Stimulated activated CD8-positive, alpha-beta memory T cell treated with anti-CD3 and anti-CD28 coated beads, Interleukin-2, amount 100 ng/mL, for 1 hour (primary cell): ENCODE measurements around the gene SCIN.
"Not testable (repeated sequence)": the region's sequence is repeated elsewhere in the genome, so short reads cannot be mapped to it uniquely, and the experiment has no call there.

Experiments used
- DNase-seq, 2 donors: peaks; one replicate each; pipeline ENCODE4 v3.0.0-alpha.2; 2020; ENCODE audit warnings: low read depth in 2 of 2

SCIN gene

GRCh38 chr7:12686891-12687717, 116.6 kb downstream of the SCIN start, which contains the start of gene ARL4A:
Gene ARL4A (plus strand): TSS chr7:12687633. CDS start chr7:12688255, 622 bp downstream.
- DNase-seq: peak; percentile 73 to 75

- no peak for DNase-seq
Measured at GRCh38 chr7:12687718-12688171, 117.2 kb downstream of the SCIN start.

DNA sequence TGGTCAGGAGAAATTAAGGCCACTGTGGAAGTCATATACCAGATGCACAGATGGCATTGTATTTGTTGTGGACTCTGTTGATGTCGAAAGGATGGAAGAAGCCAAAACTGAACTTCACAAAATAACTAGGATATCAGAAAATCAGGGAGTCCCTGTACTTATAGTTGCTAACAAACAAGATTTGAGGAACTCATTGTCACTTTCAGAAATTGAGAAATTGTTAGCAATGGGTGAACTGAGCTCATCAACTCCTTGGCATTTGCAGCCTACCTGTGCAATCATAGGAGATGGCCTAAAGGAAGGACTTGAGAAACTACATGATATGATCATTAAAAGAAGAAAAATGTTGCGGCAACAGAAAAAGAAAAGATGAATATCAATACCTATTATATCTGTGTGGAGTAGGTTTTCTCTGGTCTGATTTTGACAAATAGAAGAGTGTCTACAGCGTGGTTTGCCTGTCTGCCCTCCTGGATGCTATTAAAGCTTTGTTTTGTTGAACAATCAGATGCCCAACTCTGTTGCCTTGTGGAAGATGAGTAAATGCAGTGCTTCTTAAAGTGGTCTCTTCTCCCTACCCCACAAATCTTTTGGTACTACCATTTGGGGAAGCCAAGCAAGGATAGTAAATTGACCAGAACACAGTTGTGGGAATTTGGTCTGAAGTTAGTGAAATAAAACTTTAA, 118.1 kb downstream of the SCIN start:
- DNase-seq: not testable (repeated sequence)

- DNase-seq: no peak
Measured at GRCh38 chr7:12689451-12689850, 118.9 kb downstream of the SCIN start.

- no peak for DNase-seq
Measured at GRCh38 chr7:12690041-12690878, 119.7 kb downstream of the SCIN start.

DNA sequence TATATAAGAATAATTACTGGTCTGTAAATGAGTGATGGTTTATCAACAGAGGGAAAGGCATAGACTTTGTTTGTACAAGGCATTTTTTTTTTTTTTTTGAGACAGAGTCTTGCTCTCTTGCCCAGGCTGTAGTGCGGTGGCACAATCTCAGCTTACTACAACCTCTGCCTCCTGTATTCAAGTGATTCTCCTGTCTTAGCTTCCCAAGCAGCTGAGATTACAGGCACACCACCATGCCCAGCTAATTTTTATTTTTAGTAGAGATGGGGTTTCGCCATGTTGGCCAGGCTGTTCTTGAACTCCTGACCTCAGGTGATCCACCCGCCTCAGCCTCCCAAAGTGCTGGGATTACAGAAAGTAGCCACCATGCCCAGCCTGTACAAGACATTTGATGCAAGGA, 120.9 kb downstream of the SCIN start:
- not testable (repeated sequence) for DNase-seq

DNA sequence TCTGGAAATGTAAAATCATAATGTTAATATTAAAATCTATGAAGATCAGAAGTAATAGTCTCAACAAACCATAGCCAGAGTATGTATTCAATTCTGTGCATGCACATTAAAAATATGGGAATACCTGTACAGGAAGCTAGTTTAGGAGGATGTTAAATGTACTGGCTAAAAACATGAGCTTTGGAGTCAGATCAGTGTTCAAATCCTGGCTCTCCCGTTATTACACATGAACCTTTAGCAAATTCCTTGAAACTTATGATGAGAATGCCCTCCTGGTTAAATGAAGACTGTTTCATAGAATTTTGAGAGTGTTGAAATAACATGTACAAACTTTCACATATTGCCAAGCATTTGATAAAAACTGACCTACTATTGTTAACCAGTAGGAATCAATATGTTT, 121.5 kb downstream of the SCIN start:
- DNase-seq: no peak

GRCh38 chr7:12692479-12693259, 122.1 kb downstream of the SCIN start:
- DNase-seq: no peak

DNA sequence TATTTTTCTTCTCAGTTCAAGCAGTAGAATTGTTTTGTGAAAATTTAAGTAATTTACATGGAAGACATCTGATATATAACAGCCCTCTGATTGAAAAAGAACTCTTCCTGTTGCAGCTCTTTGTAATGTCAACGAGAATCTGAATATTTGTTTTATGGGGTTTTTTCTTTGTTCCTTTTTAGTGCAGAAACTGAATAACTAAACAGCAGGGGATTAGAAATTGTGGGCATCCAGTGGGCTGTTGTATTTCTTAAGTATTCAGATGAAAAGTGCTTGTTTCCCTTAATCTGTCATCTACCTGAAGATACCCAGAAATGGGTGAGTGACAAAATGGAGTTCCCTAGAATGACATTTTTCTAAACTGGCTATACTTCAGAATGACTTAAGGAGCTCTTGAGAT, 124.3 kb downstream of the SCIN start:
- no peak for DNase-seq

DNA sequence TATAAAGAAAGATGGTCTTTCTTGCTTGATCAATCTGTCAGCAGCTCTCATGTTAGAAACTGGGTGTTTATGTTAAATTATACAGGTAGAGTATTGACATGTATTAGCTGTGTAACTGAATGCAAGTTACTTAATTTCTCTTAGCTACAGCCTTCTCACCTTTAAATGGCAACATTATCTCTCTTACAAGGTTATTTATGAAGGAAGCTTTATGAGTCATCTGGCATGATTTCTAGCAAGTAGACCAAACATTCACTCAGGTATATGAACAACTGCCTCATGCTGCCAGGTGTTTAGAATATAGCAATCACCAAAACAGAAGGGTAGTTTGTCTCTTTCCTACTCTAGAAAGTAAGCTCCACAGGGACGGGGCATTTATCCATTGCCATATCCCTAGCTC, 125.4 kb downstream of the SCIN start:
- DNase-seq: no peak

GRCh38 chr7:12699299-12699698, 128.8 kb downstream of the SCIN start:
- no peak for DNase-seq

DNA sequence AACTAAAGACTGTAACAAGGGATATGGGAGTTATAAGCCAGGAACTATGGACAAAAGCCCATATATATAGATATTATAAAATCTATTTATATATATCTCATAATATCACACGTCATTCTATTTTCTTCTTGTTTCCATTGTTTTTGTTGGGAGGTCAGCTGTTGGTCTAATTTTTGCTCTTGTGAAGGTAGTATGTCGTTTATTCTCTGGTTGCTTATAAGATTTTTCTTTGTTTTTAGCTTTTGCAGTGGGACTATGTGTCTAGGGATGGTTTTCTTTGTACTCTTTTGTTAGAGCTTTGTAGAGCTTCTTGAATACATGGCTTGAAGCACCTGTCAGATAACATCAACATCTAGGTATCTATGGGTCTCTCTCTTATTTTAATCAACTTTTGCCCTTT, 130.9 kb downstream of the SCIN start:
- DNase-seq: no peak

DNA sequence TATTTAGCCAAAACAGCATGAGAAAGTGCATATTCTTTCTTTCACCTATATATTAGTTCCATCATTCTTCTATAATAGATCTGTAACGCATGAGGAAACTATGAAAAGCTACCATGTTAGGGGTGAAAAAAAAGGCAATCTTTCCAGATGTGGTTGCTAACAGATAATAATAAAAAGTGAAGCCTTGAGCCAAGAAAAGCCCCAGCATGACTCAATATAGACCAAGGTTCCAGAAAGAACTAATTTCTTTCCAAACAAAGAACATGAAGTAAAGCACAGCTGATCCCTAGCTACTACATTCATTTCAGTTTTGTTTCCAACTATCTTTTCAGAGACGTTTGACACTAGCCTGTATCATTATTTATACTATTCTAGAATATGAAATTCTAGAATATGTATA, 133.4 kb downstream of the SCIN start:
- no peak for DNase-seq

DNA sequence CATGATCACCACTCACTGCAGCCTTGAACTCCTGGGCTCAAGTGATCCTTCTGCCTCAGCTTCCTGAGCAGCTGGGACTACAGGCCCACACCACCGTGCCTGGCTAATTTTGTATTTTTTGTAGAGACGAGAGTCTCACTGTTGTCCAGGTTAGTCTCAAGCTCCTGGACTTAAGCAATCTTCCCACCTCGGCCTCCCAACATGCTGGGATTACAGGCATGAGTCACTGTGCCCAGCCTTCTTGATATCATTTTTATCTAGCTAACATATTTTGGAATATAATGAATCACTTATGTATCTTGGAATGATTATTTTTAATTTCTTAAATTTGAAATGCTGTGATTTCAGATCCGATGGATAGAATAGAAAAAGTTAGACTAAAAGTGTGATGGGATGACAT, 135.4 kb downstream of the SCIN start:
- DNase-seq: no peak

DNA sequence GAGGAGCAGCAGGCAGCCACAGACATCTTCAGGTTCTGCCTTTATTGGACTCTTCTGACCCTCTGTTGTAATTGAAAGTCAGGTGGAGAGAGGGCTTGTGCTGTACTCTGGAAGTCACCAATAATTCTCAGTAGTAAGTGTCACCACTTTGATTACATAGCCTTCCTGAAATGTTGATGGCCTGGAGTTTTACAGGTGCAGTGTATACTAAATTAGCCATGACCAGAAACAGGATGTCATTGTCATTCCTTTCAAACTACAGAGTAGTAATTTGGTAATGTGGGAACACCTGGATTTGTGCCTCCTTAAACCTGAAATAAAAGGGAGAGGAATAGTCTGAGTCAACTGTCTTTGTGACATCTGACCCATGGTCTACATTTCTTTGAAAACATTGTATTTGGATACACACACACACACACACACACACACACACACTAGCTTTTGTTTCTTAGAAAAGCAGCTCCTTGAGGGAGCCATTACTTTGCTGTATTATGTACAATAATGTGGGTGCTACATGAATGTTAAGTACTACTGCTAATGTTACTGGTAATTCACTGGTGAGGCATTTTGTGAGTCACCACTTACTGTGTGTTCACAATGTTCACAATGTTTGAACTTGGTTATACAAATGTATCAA, 136.5 kb downstream of the SCIN start:
- no peak for DNase-seq

DNA sequence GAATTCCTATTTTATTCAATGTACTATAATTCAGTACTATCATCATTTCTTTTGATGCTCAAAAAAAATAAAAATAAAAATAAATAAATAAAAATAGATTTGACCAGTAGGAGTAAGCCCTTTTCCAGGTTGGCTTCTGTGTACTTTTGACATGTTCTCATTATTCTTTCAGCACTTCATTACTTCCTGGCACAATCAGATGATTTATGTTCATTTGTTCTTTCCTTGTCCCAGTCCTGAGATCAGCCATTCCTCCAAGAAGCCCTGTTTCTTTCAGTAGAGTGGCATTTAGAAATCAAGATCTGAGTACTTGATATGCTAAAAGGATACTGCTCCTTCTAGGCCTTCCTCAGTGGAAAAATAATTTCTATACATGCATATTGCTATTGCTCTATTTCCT, 137.8 kb downstream of the SCIN start:
- no peak for DNase-seq
